HepG2 (cell line): Measurements from ENCODE around the gene TMEM167B. TPM values are rescaled to one million over a fixed set of nuclear protein-coding genes. Genes with fewer than 3 reads are reported as not detected.

ENCODE experiments used
- ARNT ChIP-seq: fragments of 450-650 bp; IDR thresholded peaks from 2 replicates; pipeline ENCODE4 v1.6.1; 2017
- CSRNP1 ChIP-seq: sonication (generic); formaldehyde crosslinking; IDR thresholded peaks from 2 replicates; pipeline ENCODE4 v1.8.1; 2023; ENCODE audit warnings: mild to moderate bottlenecking, missing genetic modification reagents
- IKZF5 ChIP-seq: IDR thresholded peaks from 2 replicates; pipeline ENCODE4 v1.6.1; 2018; ENCODE audit warnings: missing genetic modification reagents, mild to moderate bottlenecking, missing compliant biosample characterization
- MXI1 ChIP-seq: IDR thresholded peaks from 3 replicates; pipeline ENCODE4 v1.6.1; 2012; ENCODE audit warnings: low read depth, low read length, inconsistent platforms, borderline replicate concordance
- PITX1 ChIP-seq: sonication (generic); formaldehyde crosslinking; IDR thresholded peaks from 2 replicates; pipeline ENCODE4 v1.5.1; 2020; ENCODE audit warnings: mild to moderate bottlenecking, missing genetic modification reagents
- RBM39 ChIP-seq: fragments of 200-400 bp; formaldehyde crosslinking; IDR thresholded peaks from one replicate; pipeline ENCODE4 v1.6.1; 2018; ENCODE audit warnings: antibody characterized with exemption, mild to moderate bottlenecking, low read depth, low read length; ENCODE audit not compliant: poor library complexity, severe bottlenecking
- RFX3 ChIP-seq: IDR thresholded peaks from 2 replicates; pipeline ENCODE4 v1.6.1; 2016; ENCODE audit warnings: missing biosample characterization, missing genetic modification reagents
- TFDP2 ChIP-seq: sonication (generic); formaldehyde crosslinking; IDR thresholded peaks from 2 replicates; pipeline ENCODE4 v1.4.0; 2020; ENCODE audit warnings: missing genetic modification reagents
- ZBTB34 ChIP-seq: sonication (generic); formaldehyde crosslinking; IDR thresholded peaks from 2 replicates; pipeline ENCODE4 v1.8.0; 2022; ENCODE audit warnings: mild to moderate bottlenecking, missing genetic modification reagents
- ZFYVE20 ChIP-seq: sonication (generic); formaldehyde crosslinking; IDR thresholded peaks from 2 replicates; pipeline ENCODE4 v1.8.0; 2023; ENCODE audit warnings: low read depth, mild to moderate bottlenecking, moderate library complexity, missing genetic modification reagents, borderline replicate concordance
- ZGPAT ChIP-seq: IDR thresholded peaks from 2 replicates; pipeline ENCODE4 v1.6.1; 2016; ENCODE audit warnings: mild to moderate bottlenecking
- ZNF335 ChIP-seq: sonication (generic); formaldehyde crosslinking; IDR thresholded peaks from 2 replicates; pipeline ENCODE4 v1.4.0; 2020; ENCODE audit warnings: missing genetic modification reagents
- ZNF552 ChIP-seq: sonication (generic); formaldehyde crosslinking; IDR thresholded peaks from 2 replicates; pipeline ENCODE4 v1.9.0; 2022; ENCODE audit warnings: missing genetic modification reagents, mild to moderate bottlenecking, borderline replicate concordance
- ZNF670 ChIP-seq: sonication (generic); formaldehyde crosslinking; IDR thresholded peaks from 2 replicates; pipeline ENCODE4 v1.8.0; 2022; ENCODE audit warnings: mild to moderate bottlenecking, missing genetic modification reagents, borderline replicate concordance
- ZNF687 ChIP-seq: sonication (generic); formaldehyde crosslinking; IDR thresholded peaks from 2 replicates; pipeline ENCODE4 v1.5.1; 2020; ENCODE audit warnings: mild to moderate bottlenecking, missing genetic modification reagents, moderate library complexity
- ZNF883 ChIP-seq: sonication (generic); formaldehyde crosslinking; IDR thresholded peaks from 2 replicates; pipeline ENCODE4 v1.5.1; 2020; ENCODE audit warnings: mild to moderate bottlenecking, missing genetic modification reagents; ENCODE audit errors: not compliant biosample characterization
- polyA plus RNA-seq, 8 experiments: library from polyadenylated mRNA; depleted of rRNA in 3 of 8; stranded (reverse) in 7 of 8; unstranded in 1 of 8; fragments of >200 nt; fragmentation: Illumina TruSeq in 4 of 8; extraction: Trizol in 4 of 8; gene quantifications; 2 replicates each; pipeline versions ENCODE4 v1.2.1 to v1.2.3, GENCODE V29; 2011 to 2016; ENCODE audit warnings: low read depth in 4 of 8, missing spikeins in 1 of 8, mixed read lengths in 1 of 8; ENCODE audit not compliant: insufficient read depth in 1 of 8
- total RNA-seq, 5 experiments: library from RNA; depleted of rRNA; stranded (reverse); fragments of >200 nt; fragmentation: Illumina TruSeq; extraction: Trizol; gene quantifications; 2 replicates each; pipeline ENCODE4 v1.2.3, GENCODE V29; 2016; ENCODE audit warnings: low read depth in 1 of 5

Gene TMEM167B
- total and polyA plus RNA-seq, 2 of the 13 experiments (the other 11 are each of a cell fraction or from before 2014, with no cell fraction given) = 9.5 to 22.4 TPM

- TF ChIP-seq ZBTB34 (0 out of 2 replicates have a peak, but pooled peaks have one; percentile 45), RBM39 (peak; percentile 67), RFX3 (peak; percentile 58), ZNF883 (CRISPR knock-in tag) (no peak), MXI1 (peak; percentile 65; the same call in 1 of the 3 replicates), CSRNP1 (peak; percentile 72; the same call in 1 of the 2 replicates), ZNF552 (no peak), ARNT (no peak), IKZF5 (CRISPR knock-in tag) (peak; percentile 43; the same call in 1 of the 2 replicates), ZGPAT (peak; percentile 77; the same call in 1 of the 2 replicates), TFDP2 (CRISPR knock-in tag) (peak; percentile 71), PITX1 (CRISPR knock-in tag) (0 out of 2 replicates have a peak, but pooled peaks have one; percentile 12), ZNF335 (CRISPR knock-in tag) (peak; percentile 99), ZFYVE20 (CRISPR knock-in tag) (no peak), ZNF687 (peak; percentile 85), ZNF670 (no peak)
Observed at GRCh38 chr1:109041621-109042468, 48.7 kb upstream of the TMEM167B start, which contains the start of gene WDR47 (continued).
